Measurements from ENCODE around the gene PDXK. TPM values are rescaled to one million over a fixed set of nuclear protein-coding genes. Genes with fewer than 3 reads are reported as not detected.

The PDXK gene
- total and polyA plus RNA-seq, 2 of the 13 experiments (the other 11 are each of a cell fraction or from before 2014, with no cell fraction given): 114 to 184 TPM

DNA sequence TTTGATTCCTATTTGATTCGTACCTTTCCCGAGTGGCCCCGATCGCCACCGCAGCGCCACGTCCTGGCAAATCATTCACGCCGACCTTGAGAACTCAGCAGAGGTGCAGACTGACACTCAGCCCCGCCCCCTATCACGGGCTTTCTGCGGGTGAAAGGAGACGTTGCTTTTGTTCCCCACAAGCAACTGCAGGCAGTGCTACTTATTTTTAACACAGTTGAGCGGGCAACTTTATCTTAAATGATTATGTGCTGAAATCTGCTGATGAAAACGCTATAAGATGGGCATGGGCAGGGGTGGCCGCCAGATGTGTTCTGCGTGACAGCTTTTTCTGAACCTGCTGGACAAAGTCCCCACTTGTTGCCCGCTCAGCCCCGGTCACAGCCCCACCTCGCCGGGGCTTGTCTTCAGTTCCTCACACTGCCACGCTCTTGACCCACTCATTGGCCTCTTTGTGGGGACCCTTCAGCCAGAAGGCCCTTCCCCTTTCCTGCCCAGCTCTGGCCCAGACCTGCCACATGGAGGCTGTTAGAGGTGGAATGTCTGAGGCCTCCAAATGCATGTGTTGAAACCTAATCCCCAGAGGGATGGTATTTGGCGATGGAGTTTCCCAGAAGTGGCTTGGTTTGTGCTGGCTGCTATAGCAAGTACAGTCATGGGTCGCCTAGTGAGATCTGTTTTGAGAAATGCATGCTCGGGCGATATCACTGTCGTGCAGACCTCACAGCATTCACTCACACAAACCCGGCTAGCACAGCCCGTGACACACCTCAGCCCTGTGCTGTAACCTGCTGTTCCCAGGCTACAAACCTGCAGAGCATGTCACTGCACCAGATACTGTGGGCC lies 15.7 kb upstream of the PDXK start (continued):
- TF ChIP-seq, protein P1, sequence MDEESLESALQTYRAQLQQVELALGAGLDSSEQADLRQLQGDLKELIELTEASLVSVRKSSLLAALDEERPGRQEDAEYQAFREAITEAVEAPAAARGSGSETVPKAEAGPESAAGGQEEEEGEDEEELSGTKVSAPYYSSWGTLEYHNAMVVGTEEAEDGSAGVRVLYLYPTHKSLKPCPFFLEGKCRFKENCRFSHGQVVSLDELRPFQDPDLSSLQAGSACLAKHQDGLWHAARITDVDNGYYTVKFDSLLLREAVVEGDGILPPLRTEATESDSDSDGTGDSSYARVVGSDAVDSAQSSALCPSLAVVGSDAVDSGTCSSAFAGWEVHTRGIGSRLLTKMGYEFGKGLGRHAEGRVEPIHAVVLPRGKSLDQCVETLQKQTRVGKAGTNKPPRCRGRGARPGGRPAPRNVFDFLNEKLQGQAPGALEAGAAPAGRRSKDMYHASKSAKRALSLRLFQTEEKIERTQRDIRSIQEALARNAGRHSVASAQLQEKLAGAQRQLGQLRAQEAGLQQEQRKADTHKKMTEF (CRISPR knock-in tag; IDR thresholded peaks at IDR 0.05): peak; percentile 59
- TF ChIP-seq AGO1 (IDR thresholded peaks at IDR 0.05; ENCODE audit: low read depth, low read length, poor library complexity, severe bottlenecking): no peak
- peak; percentile 42; the same call in 1 of the 2 replicates for TF ChIP-seq DMAP1 (CRISPR knock-in tag; IDR thresholded peaks at IDR 0.05)
- TF ChIP-seq ZNF777 (CRISPR knock-in tag; IDR thresholded peaks at IDR 0.05): no peak
- TF ChIP-seq PHF8 (CRISPR knock-in tag; IDR thresholded peaks at IDR 0.05): no peak
- no peak for TF ChIP-seq ZNF607 (CRISPR knock-in tag; IDR thresholded peaks at IDR 0.05; ENCODE audit: borderline replicate concordance)
- peak; percentile 52 for TF ChIP-seq ZFY (CRISPR knock-in tag; IDR thresholded peaks at IDR 0.05)
- no peak for TF ChIP-seq CEBPG (CRISPR knock-in tag; IDR thresholded peaks at IDR 0.05)
- TF ChIP-seq, protein P2, sequence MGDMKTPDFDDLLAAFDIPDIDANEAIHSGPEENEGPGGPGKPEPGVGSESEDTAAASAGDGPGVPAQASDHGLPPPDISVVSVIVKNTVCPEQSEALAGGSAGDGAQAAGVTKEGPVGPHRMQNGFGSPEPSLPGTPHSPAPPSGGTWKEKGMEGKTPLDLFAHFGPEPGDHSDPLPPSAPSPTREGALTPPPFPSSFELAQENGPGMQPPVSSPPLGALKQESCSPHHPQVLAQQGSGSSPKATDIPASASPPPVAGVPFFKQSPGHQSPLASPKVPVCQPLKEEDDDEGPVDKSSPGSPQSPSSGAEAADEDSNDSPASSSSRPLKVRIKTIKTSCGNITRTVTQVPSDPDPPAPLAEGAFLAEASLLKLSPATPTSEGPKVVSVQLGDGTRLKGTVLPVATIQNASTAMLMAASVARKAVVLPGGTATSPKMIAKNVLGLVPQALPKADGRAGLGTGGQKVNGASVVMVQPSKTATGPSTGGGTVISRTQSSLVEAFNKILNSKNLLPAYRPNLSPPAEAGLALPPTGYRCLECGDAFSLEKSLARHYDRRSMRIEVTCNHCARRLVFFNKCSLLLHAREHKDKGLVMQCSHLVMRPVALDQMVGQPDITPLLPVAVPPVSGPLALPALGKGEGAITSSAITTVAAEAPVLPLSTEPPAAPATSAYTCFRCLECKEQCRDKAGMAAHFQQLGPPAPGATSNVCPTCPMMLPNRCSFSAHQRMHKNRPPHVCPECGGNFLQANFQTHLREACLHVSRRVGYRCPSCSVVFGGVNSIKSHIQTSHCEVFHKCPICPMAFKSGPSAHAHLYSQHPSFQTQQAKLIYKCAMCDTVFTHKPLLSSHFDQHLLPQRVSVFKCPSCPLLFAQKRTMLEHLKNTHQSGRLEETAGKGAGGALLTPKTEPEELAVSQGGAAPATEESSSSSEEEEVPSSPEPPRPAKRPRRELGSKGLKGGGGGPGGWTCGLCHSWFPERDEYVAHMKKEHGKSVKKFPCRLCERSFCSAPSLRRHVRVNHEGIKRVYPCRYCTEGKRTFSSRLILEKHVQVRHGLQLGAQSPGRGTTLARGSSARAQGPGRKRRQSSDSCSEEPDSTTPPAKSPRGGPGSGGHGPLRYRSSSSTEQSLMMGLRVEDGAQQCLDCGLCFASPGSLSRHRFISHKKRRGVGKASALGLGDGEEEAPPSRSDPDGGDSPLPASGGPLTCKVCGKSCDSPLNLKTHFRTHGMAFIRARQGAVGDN (CRISPR knock-in tag; IDR thresholded peaks at IDR 0.05): peak; percentile 88
- TF ChIP-seq NR2F6 (IDR thresholded peaks at IDR 0.05): peak; percentile 13; the same call in 1 of the 2 replicates
- TF ChIP-seq NR2F6 (CRISPR knock-in tag; IDR thresholded peaks at IDR 0.05): no peak
- TF ChIP-seq, protein P3, sequence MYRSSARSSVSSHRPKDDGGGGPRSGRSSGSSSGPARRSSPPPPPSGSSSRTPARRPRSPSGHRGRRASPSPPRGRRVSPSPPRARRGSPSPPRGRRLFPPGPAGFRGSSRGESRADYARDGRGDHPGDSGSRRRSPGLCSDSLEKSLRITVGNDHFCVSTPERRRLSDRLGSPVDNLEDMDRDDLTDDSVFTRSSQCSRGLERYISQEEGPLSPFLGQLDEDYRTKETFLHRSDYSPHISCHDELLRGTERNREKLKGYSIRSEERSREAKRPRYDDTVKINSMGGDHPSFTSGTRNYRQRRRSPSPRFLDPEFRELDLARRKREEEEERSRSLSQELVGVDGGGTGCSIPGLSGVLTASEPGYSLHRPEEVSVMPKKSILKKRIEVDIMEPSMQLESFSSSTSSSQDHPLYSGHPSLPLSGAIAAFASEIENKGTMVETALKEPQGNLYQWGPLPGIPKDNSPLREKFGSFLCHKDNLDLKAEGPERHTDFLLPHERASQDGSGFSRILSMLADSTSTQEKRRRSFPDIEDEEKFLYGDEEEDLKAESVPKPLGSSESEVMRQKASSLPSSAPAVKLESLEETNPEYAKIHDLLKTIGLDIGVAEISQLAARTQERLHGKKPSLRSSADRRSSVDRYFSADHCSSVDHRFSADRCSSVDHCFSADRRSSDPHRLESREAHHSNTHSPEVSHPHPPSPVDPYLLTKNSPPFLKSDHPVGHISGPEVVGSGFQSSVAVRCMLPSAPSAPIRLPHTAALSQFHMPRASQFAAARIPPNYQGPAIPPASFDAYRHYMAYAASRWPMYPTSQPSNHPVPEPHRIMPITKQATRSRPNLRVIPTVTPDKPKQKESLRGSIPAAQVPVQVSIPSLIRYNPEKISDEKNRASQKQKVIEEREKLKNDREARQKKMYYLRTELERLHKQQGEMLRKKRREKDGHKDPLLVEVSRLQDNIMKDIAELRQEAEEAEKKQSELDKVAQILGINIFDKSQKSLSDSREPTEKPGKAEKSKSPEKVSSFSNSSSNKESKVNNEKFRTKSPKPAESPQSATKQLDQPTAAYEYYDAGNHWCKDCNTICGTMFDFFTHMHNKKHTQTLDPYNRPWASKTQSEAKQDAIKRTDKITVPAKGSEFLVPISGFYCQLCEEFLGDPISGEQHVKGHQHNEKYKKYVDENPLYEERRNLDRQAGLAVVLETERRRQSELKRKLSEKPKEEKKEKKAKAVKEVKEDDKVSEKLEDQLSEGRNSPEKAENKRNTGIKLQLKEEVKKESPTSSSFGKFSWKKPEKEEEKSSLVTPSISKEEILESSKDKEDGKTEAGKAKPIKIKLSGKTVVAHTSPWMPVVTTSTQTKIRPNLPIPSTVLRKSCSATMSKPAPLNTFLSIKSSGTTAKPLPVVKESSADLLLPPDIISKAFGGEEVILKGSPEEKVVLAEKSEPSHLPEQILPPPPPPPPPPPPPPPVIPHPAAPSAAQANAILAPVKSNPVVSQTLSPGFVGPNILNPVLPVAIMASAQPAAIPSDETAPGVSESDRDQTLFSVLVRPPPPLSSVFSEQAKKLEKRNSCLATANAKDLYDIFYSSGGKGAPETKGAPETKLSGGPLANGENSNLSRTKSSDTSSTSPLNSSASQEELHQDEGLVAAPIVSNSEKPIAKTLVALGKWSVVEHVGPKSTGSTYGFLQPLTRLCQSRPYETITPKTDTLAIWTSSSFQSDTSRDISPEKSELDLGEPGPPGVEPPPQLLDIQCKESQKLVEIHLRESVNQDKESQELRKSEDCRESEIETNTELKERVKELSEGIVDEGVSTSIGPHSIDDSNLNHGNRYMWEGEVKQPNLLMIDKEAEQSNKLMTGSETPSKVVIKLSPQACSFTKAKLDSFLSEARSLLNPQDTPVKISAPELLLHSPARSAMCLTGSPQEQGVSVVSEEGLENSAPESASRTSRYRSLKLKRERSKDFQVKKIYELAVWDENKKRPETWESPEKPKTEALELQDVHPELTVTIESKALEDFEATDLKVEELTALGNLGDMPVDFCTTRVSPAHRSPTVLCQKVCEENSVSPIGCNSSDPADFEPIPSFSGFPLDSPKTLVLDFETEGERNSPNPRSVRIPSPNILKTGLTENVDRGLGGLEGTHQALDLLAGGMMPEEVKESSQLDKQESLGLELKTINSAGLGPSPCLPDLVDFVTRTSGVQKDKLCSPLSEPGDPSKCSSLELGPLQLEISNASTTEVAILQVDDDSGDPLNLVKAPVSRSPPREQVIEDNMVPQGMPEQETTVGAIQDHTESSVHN (CRISPR knock-in tag; IDR thresholded peaks at IDR 0.05): no peak
- no peak for TF ChIP-seq RNF2 (conservative IDR thresholded peaks at IDR 0.05; ENCODE audit: low read depth)
- peak; percentile 35; the same call in 1 of the 2 replicates for TF ChIP-seq MED1 (CRISPR knock-in tag; IDR thresholded peaks at IDR 0.05)
- TF ChIP-seq BORCS8-MEF2B (CRISPR knock-in tag; IDR thresholded peaks at IDR 0.05): no peak
- TF ChIP-seq ZNF274 (CRISPR knock-in tag; IDR thresholded peaks at IDR 0.05): no peak

All from HepG2 (cell line).